Measurements from ENCODE around the gene EPS8.

- no peak for TF ChIP-seq CTCF (IDR thresholded peaks at IDR 0.05)
- no peak for TF ChIP-seq EP300 (IDR thresholded peaks at IDR 0.05)
- no peak for TF ChIP-seq POLR2A (IDR thresholded peaks at IDR 0.05)
- TF ChIP-seq POLR2AphosphoS5 (IDR thresholded peaks at IDR 0.05), result no peak
These were observed 40.8 kb upstream of the EPS8 start for GRCh38 chr12:15829949-15830348.

All from stomach (tissue), 4 donors.